ENCODE data around the gene VPS8.
"Not testable (repeated sequence)": the region's sequence is repeated elsewhere in the genome, so short reads cannot be mapped to it uniquely, and the experiment has no call there.

VPS8 gene

DNA sequence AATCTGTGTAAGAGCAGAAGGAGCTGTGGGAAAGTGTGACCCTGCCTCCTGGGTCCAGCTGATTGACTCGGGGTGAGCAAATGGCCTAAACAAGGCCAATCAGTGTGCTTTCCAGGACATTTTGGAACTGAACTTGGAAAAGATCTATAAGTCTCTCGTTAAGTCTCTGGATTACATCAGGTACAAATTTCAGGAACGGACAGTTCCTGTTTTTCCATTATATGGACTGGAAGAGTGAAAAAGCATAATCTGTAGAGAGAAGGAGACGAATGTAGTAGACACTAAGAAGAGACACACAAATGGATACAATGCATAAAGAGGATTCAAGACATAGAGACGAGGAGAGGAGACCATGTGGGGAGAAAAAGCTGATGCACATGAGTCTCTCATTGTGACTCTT lies 173.6 kb downstream of the VPS8 start:
- TF ChIP-seq, protein P1, sequence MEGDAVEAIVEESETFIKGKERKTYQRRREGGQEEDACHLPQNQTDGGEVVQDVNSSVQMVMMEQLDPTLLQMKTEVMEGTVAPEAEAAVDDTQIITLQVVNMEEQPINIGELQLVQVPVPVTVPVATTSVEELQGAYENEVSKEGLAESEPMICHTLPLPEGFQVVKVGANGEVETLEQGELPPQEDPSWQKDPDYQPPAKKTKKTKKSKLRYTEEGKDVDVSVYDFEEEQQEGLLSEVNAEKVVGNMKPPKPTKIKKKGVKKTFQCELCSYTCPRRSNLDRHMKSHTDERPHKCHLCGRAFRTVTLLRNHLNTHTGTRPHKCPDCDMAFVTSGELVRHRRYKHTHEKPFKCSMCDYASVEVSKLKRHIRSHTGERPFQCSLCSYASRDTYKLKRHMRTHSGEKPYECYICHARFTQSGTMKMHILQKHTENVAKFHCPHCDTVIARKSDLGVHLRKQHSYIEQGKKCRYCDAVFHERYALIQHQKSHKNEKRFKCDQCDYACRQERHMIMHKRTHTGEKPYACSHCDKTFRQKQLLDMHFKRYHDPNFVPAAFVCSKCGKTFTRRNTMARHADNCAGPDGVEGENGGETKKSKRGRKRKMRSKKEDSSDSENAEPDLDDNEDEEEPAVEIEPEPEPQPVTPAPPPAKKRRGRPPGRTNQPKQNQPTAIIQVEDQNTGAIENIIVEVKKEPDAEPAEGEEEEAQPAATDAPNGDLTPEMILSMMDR (IDR thresholded peaks at IDR 0.05; ENCODE audit: extremely low read depth, missing control alignments), result no peak
- no peak for DNase-seq (ENCODE audit: low spot score)

DNA sequence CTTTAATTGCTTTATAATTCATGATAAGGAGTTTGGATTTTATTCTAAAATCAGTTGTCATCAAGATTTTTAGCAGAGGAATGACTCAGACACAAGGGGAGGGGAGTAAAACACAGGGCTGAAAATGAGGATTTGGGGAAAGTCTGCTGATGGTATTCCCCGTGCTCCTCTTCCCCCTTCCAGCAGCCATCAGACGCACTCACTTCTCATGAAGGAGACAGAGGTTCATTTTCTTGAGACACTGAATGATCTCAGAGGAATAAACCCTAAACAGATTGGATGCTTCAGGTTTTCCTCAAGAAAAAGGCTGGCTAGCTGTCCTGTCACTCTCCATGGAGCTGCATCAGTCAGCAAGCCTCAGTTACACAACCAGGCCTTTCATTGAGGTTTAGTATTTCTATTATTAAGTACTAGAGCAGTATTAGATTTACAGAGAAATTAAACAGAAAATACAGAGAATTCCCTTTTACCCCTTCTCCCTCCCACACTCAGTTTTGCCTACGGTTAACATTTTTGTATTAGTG lies 174.5 kb downstream of the VPS8 start:
- TF ChIP-seq, protein P1 (IDR thresholded peaks at IDR 0.05; ENCODE audit: extremely low read depth, missing control alignments), result no peak
- DNase-seq (ENCODE audit: low spot score), result no peak

DNA sequence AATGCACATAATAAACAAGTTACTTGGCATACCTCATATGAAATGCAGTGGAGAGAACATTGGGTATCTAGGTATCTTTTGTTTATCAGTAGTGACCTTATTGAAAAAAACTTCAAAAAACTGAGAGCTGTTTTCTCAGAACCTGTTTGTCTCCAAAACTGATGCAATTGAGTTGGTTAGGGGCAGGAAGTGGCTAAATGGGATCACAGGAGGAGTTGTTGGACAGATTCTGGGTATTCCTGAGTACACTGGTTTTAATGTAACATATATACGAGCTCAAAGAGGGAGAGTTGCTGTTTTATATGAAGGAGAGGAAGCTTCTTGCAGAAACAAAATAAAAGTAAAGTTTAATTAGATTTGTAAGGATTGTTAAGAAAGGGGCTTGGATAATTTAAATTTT lies 181.4 kb downstream of the VPS8 start:
- TF ChIP-seq, protein P1 (IDR thresholded peaks at IDR 0.05; ENCODE audit: extremely low read depth, missing control alignments), result no peak
- DNase-seq (ENCODE audit: low spot score), result no peak

DNA sequence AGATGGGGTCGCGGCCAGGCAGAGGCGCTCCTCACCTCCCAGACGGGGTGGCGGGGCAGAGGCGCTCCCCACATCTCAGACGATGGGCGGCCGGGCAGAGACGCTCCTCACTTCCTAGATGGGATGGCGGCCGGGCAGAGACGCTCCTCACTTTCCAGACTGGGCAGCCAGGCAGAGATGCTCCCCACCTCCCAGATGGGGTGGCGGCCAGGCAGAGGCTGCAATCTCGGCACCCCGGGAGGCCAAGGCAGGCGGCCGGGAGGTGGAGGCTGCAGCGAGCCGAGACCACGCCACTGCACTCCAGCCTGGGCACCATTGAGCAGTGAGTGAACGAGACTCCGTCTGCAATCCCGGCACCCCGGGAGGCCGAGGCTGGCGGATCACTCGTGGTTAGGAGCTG lies 191.9 kb downstream of the VPS8 start:
- DNase-seq (ENCODE audit: low spot score), result not testable (repeated sequence)

DNA sequence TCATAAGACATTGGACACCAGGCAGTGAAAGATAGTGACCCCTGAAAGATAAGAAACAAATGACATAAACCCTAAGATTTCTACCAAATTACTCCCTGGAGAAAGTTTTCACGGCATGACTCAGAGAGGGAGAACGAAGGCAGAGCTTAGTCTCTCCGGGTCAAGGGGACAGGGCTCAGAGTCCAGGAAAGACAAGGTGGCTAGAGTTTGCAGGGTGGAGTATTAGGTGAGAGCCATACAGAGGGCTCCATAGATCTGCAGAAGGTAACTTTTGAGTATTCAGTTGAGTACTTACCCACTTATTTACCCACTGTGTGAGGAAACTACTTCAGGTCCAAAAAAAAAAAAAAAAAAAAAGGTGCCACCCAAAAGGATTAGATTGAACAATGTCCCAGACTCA lies 197.7 kb downstream of the VPS8 start:
- DNase-seq (ENCODE audit: low spot score), result no peak
- TF ChIP-seq, protein P1 (IDR thresholded peaks at IDR 0.05; ENCODE audit: extremely low read depth, missing control alignments), result no peak

DNA sequence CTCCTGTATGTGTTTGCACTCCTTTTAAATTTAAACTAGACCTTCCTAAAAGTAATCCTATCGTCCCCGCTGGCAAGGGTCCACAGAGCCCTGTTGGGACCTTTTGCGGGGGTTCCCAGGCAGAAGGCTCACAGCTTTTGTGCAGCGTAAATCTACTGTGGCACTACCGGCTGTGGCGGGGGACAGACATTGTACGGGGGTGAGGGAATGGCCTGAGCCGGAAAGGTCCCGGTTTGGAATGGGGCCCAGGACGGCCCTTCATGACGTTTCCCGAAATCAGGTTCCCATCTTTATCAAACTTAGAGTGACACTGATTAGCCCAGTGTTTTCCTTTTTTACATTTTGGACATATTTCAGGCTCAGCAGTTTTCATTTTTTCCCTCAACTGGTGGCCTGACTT lies 205.6 kb downstream of the VPS8 start:
- not testable (repeated sequence) for DNase-seq (ENCODE audit: low spot score)

DNA sequence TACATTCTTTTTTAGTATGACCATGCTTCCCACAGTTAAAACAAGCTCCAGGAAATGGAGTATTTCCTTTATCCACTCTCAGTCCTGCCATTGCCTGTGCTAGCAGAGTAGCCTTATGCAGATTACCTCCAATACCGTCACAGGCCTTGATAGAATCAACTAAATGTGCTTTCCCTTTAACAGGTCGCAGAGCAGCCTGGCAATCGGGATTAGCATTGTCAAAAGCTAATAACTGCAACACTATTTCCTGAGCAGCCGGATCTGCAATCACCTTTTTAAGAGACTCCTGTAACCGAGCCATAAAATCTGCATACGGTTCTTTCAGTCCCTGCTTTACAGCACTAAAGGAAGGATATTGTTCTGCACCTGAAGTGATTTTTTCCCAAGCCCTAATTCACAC lies 206.0 kb downstream of the VPS8 start:
- not testable (repeated sequence) for DNase-seq (ENCODE audit: low spot score)

DNA sequence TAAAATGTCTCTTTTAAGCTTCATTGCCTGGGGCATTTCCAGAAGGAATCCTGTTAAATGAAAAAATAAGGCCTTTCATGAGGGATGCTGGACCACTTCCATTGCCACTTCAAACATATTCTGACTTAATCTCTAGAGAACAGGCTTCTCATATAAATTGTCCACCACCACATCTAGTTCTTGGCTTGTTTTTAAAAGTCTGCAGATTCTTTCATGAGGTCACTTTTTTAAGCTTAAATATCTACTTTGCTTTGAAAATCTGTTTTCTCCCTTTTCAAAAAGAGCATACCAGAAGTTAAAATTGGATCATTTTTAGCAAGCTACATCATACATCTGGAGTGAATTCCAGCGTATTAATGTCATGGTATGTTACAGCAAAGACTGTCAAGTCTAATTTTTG lies 209.3 kb downstream of the VPS8 start:
- TF ChIP-seq, protein P1 (IDR thresholded peaks at IDR 0.05; ENCODE audit: extremely low read depth, missing control alignments), result no peak
- DNase-seq (ENCODE audit: low spot score), result no peak

DNA sequence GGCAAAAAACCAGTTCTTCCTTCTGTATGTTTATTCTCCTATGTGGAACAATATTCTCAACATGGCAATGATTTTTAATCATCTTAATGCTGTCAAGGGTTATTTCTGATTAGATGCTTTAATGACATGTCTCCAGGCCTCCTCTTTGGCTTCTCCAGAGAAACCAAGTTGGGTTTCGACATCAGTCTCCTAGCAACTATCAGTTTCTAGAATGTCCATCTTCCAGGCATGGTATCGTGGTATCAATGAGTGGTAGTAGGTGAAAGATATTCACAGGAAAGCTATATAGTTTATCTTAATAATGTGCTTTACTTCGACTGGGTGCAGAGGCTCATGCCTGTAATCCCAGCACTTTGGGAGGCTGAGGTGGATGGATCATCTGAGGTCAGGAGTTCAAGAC lies 212.4 kb downstream of the VPS8 start:
- DNase-seq (ENCODE audit: low spot score), result no peak
- TF ChIP-seq, protein P1 (IDR thresholded peaks at IDR 0.05; ENCODE audit: extremely low read depth, missing control alignments), result no peak
